Measurements from ENCODE around the gene HBEGF. TPM values are rescaled to one million over a fixed set of nuclear protein-coding genes. Genes with fewer than 3 reads are reported as not detected.

Gene HBEGF
- total RNA-seq, 6 donors from 2014 or later: 10.5 to 65.0 (median 49.5) TPM

DNA sequence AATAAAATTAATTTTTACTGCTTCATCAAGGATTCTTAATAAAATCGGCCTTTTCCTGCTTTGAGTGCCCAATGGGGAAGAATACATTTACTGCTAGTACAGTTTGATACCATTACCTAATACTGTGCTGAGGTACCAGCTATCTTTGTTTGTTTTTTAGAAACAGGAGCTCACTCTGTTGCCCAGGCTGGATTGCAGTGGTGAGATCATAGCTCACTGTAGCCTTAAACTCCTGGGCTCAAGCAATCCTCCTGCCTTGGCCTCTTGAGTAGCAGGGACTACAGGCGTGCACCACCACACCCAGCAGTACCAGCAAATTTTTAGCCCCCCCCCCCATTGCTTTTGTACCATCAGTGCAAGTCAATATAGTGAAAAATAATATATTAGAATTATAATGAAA is 41.6 kb upstream of the HBEGF start:
- H3K9me3 ChIP-seq: no peaks in the 10 kb centered on the region
- ATAC-seq (ENCODE audit: low FRiP score in 2 of 2) (no peak), DNase-seq (no peak)
- H3K4me3 ChIP-seq: no peak overlapping the region
- H3K4me1 ChIP-seq: peaks cover 0 to 8% (median 2%) of the 10 kb centered on the region in 4 donors
- H3K36me3 ChIP-seq: no peaks in the 10 kb centered on the region
- 89 to 94% methylated on average over 2 of the region's 2 CpGs for WGBS, 2 donors
- no peak overlapping the region for H3K27ac ChIP-seq
- no peaks in the 10 kb centered on the region for H3K27me3 ChIP-seq
- no peak for TF ChIP-seq POLR2AphosphoS5 (IDR thresholded peaks at IDR 0.05)
- no peak for TF ChIP-seq POLR2A (IDR thresholded peaks at IDR 0.05)
- TF ChIP-seq, protein P1, sequence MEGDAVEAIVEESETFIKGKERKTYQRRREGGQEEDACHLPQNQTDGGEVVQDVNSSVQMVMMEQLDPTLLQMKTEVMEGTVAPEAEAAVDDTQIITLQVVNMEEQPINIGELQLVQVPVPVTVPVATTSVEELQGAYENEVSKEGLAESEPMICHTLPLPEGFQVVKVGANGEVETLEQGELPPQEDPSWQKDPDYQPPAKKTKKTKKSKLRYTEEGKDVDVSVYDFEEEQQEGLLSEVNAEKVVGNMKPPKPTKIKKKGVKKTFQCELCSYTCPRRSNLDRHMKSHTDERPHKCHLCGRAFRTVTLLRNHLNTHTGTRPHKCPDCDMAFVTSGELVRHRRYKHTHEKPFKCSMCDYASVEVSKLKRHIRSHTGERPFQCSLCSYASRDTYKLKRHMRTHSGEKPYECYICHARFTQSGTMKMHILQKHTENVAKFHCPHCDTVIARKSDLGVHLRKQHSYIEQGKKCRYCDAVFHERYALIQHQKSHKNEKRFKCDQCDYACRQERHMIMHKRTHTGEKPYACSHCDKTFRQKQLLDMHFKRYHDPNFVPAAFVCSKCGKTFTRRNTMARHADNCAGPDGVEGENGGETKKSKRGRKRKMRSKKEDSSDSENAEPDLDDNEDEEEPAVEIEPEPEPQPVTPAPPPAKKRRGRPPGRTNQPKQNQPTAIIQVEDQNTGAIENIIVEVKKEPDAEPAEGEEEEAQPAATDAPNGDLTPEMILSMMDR (IDR thresholded peaks at IDR 0.05): no peak
- no peak for TF ChIP-seq EP300 (IDR thresholded peaks at IDR 0.05)

DNA sequence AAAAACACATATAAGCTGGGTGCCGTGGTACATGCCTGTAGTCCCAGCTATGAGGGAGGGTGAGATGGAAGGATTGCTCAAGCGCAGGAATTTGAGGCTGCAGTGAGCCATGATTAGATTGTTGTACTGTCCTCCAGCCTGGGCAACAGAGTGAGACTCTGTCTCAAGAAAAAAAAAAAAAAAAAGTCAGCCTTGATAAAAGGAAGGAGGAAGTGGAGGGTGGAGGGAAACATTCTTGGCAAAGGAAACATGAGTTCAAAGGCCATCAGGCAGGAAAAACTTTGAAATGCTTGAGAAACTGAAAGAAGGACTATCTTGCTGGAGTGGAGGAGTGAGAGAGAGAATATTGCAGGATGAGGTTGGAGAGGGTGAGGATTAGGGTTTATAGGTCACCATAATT is 36.9 kb upstream of the HBEGF start:
- TF ChIP-seq, protein P1 (IDR thresholded peaks at IDR 0.05): no peak
- no peak for TF ChIP-seq POLR2AphosphoS5 (IDR thresholded peaks at IDR 0.05)
- no peak for TF ChIP-seq EP300 (IDR thresholded peaks at IDR 0.05)
- no peak for TF ChIP-seq POLR2A (IDR thresholded peaks at IDR 0.05)
- ATAC-seq (ENCODE audit: low FRiP score in 2 of 2) (no peak), DNase-seq (no peak)
- Histone ChIP-seq H3K27me3 (no peaks in the 10 kb centered on the region), H3K27ac (no peak overlapping the region), H3K36me3 (no peaks in the 10 kb centered on the region), H3K9me3 (no peaks in the 10 kb centered on the region), H3K4me3 (no peak overlapping the region), H3K4me1 (no peaks in the 10 kb centered on the region)
- WGBS, 2 donors: 81 to 82% methylated on average over 2 of the region's 2 CpGs

DNA sequence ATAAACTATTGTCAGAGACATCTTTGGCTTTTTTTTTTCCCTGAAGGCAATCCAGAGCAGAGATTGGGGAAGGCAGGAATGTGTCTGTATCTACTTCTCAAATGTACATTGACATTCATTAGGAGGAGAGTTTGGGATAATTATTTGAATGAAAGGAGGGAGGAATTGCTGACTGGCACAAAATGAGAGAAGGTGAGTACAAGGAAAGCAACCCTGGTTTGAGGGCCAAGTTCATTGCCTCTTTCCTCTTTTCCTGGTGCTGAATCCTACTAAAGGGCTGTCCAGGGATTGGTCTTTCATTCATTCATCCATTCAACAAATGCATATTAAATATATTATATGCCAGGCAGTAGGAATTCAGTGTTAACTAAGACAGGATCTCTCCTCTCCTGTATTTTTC is 36.5 kb upstream of the HBEGF start:
- no peaks in the 10 kb centered on the region for H3K9me3 ChIP-seq
- DNase-seq: no peak
- no peaks in the 10 kb centered on the region for H3K27me3 ChIP-seq
- H3K36me3 ChIP-seq: no peaks in the 10 kb centered on the region
- ATAC-seq (ENCODE audit: low FRiP score in 2 of 2): no peak
- TF ChIP-seq, protein P1 (IDR thresholded peaks at IDR 0.05): no peak
- no peak for TF ChIP-seq POLR2AphosphoS5 (IDR thresholded peaks at IDR 0.05)
- no peak for TF ChIP-seq EP300 (IDR thresholded peaks at IDR 0.05)
- no peak for TF ChIP-seq POLR2A (IDR thresholded peaks at IDR 0.05)
- H3K27ac ChIP-seq: no peak overlapping the region
- H3K4me3 ChIP-seq: no peak overlapping the region
- no peaks in the 10 kb centered on the region for H3K4me1 ChIP-seq

DNA sequence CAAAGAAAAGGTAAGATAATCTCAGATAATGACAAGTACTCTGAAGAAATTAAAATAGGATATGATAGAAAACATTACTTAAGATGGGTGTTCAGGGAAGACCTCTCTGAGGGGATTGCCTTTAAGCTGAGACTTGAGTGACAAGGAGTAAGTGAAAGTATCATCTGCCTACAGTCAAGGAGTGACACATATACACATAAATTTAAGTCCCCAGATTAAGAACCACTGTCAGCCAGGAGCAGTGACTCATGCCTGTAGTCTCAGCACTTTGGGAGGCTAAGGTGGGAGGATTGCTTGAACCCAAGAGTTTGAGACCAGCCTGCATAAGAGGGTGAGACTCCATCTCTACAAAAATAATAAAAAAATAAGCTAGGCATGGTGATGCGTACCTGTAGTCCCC is 35.6 kb upstream of the HBEGF start:
- 100% methylated on average over 1 of the region's 1 CpG for WGBS, 2 donors
- Histone ChIP-seq H3K4me1 (no peaks in the 10 kb centered on the region), H3K27me3 (no peaks in the 10 kb centered on the region), H3K36me3 (no peaks in the 10 kb centered on the region), H3K27ac (no peak overlapping the region), H3K4me3 (no peak overlapping the region), H3K9me3 (no peaks in the 10 kb centered on the region)
- DNase-seq (no peak), ATAC-seq (ENCODE audit: low FRiP score in 2 of 2) (no peak)
- no peak for TF ChIP-seq EP300 (IDR thresholded peaks at IDR 0.05)
- no peak for TF ChIP-seq POLR2A (IDR thresholded peaks at IDR 0.05)
- TF ChIP-seq, protein P1 (IDR thresholded peaks at IDR 0.05): no peak
- TF ChIP-seq POLR2AphosphoS5 (IDR thresholded peaks at IDR 0.05): no peak

DNA sequence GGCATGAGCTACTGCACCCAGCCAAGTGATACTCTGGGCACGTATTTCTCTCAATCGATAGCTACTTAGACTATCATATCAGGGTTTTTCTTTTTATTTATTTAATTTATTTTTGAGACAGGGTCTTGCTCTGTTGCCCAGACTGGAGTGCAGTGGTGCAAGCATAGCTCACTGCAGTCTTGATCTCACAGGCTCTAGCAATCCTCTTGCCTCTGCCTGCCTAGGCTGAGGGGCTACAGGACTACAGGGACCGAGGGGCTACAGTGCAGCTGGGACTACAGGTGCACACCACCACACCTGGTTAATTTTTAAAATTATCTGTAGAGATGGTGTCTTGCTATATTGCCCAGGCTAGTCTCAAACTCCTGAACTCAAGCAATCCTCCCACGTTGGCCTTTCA is 34.9 kb upstream of the HBEGF start:
- TF ChIP-seq POLR2A (IDR thresholded peaks at IDR 0.05) (no peak), EP300 (IDR thresholded peaks at IDR 0.05) (no peak), POLR2AphosphoS5 (IDR thresholded peaks at IDR 0.05) (no peak)
- TF ChIP-seq, protein P1 (IDR thresholded peaks at IDR 0.05): no peak
- WGBS, 2 donors: 93% methylated on average over 4 of the region's 4 CpGs

More for the DNA sequence above, 34.9 kb upstream of the HBEGF start:
- Histone ChIP-seq H3K36me3 (no peaks in the 10 kb centered on the region), H3K4me3 (no peak overlapping the region), H3K27ac (no peak overlapping the region), H3K4me1 (no peaks in the 10 kb centered on the region), H3K27me3 (no peaks in the 10 kb centered on the region), H3K9me3 (no peaks in the 10 kb centered on the region)
- ATAC-seq (ENCODE audit: low FRiP score in 2 of 2): no peak
- no peak for DNase-seq
